Activated T-cell treated with anti-CD3 and anti-CD28 coated beads, Interleukin-2, amount 50 U/mL, for 24 hours (primary cell): ENCODE measurements around the gene GLI3.

Source experiments
- DNase-seq: peaks from one replicate; pipeline ENCODE4 v3.0.0-alpha.2; 2020
- H3K27ac Mint-ChIP-seq: 2 replicates; pipeline ENCODE4 v1.8.0; 2020; ENCODE audit warnings: mild to moderate bottlenecking, mixed read lengths
- H3K27me3 Mint-ChIP-seq: 2 replicates; pipeline ENCODE4 v1.8.0; 2020; ENCODE audit warnings: mixed read lengths
- H3K36me3 Mint-ChIP-seq: 2 replicates; pipeline ENCODE4 v1.8.0; 2020; ENCODE audit warnings: low read depth, mixed read lengths
- H3K4me1 Mint-ChIP-seq: 2 replicates; pipeline ENCODE4 v1.8.0; 2020; ENCODE audit warnings: low read depth, mixed read lengths
- H3K4me3 Mint-ChIP-seq: 2 replicates; pipeline ENCODE4 v1.8.0; 2020; ENCODE audit warnings: mild to moderate bottlenecking, moderate library complexity, mixed read lengths
- H3K9me3 Mint-ChIP-seq: 2 replicates; pipeline ENCODE4 v1.8.0; 2020; ENCODE audit warnings: mixed read lengths

The GLI3 gene

DNA sequence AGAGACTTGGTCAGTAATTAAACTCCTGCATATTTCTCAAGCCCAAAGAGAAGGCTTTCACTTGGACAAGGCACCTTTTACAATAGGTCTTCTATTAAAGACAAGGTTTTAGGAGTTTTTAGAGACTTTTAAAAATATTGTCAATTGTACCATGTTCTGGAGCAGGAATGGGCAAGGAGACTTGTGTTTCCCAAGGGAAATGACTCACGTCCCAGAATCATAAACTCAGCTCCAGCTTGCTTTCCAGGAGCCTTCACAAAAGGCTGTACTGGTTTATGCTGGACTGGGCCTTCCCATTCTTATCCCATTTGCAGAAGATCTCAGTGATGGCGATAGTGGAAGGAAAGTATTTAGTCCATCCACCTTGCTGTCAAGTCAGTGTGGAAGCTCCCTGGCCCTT, 7.8 kb upstream of the GLI3 start:
- DNase-seq: no peak
- Mint-ChIP-seq H3K36me3 (no peaks in the 10 kb centered on the region), H3K9me3 (no peaks in the 10 kb centered on the region), H3K27me3 (peaks cover 28% of the 10 kb centered on the region), H3K27ac (no peak overlapping the region), H3K4me3 (no peak overlapping the region), H3K4me1 (no peaks in the 10 kb centered on the region)

DNA sequence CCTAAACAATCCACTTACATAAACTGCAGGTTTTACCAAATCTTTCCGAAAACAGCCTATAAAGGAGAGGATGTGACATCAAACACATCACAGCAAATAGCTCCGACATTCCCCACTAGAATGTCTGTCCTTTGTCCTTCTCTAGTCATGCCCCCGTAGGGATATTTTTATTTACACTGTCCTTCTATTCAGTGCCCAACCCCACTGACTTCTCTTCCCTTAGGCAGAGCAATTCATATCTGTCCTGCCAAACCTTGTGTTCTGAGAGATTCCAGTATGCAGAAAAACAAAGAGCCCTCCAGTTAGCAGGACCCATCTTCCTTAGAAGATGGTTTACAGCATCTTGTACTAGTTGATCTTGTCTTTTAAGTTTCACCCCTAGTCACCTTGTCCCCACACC, 5.4 kb upstream of the GLI3 start:
- Mint-ChIP-seq H3K9me3 (no peaks in the 10 kb centered on the region), H3K4me1 (peaks cover 6% of the 10 kb centered on the region), H3K27ac (no peak overlapping the region), H3K36me3 (no peaks in the 10 kb centered on the region), H3K4me3 (no peak overlapping the region), H3K27me3 (peaks cover 50% of the 10 kb centered on the region)
- no peak for DNase-seq

DNA sequence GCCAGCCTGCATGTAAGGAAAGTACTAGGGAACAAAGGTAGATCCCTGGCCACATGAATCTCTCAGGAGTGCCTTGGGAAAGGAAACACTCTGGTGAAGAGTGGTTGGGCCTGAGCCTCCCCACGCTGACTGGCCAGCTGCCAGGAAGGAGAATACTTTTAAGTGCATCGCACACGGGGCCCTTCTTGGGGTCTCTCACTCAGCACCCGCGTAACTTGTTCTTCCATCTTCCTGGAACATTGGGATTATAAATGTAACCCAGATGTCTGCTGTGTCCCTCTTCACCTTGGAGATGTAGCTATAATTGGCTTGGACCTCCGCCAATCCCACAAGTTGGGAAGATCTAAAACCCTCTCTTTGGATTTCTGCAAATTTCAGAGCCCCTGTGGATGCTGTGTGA, 4.4 kb upstream of the GLI3 start:
- DNase-seq: no peak
- peaks cover 54% of the 10 kb centered on the region for H3K27me3 Mint-ChIP-seq
- H3K4me1 Mint-ChIP-seq: peaks cover 6% of the 10 kb centered on the region
- no peaks in the 10 kb centered on the region for H3K9me3 Mint-ChIP-seq
- H3K27ac Mint-ChIP-seq: no peak overlapping the region
- H3K4me3 Mint-ChIP-seq: no peak overlapping the region
- no peaks in the 10 kb centered on the region for H3K36me3 Mint-ChIP-seq

DNA sequence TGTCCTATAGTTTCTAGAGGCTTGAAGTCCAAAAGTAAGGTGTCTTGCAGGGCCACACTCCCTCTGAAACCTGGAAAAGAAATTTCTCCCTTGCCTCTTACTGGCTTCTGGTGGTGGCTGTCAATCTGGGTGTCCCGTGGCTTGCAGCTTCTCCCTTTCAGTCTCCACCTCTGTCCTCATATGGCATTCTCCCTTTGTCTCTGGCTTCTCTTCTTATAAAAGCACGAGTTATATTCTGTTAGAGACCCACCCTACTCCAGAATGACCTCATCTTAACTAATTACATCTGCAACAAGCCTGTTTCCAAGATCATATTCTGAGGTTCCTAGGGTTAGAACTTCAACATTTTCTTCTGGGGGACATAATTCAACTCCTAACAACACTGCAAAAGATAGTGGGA, 3.4 kb upstream of the GLI3 start:
- Mint-ChIP-seq H3K27ac (no peak overlapping the region), H3K4me3 (no peak overlapping the region), H3K4me1 (peaks cover 8% of the 10 kb centered on the region), H3K9me3 (no peaks in the 10 kb centered on the region), H3K36me3 (no peaks in the 10 kb centered on the region), H3K27me3 (peaks cover 64% of the 10 kb centered on the region)
- no peak for DNase-seq

DNA sequence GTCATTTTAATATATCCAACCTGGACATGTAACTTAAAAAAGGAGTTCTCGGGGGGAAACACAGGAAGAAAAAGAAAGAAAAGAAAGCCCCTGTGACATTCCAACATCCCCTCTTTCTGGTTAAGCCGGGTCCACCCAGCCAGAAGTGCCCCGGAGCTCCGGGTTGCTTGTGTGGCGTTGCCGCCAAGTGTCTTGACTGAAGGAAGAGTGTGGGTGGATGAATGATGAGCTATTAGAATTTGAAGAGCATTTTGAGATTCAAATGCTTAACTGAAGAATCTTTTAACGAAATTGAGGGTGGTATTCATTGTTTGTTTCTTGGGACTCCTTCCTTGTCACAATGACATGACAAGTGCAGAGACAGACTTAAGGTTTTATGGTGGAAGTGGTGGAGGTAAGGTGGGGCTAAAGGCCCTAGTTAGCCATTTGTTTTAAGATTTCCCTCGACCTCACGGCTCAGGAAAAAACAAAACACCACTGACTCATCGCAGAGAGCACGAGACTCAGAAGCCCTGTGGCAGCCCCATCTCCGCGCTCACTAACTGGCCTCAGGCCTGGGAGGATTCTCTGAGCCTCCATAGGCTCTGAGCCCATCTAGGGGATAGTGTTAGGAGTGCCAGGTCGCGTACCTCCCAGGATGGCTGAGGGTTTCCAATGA, 1.8 kb upstream of the GLI3 start:
- Mint-ChIP-seq H3K27me3 (peaks cover 77% of the 10 kb centered on the region), H3K9me3 (no peaks in the 10 kb centered on the region), H3K4me1 (peaks cover 8% of the 10 kb centered on the region), H3K4me3 (peak overlapping the region; percentile 69), H3K27ac (no peak overlapping the region), H3K36me3 (no peaks in the 10 kb centered on the region)
- no peak for DNase-seq

DNA sequence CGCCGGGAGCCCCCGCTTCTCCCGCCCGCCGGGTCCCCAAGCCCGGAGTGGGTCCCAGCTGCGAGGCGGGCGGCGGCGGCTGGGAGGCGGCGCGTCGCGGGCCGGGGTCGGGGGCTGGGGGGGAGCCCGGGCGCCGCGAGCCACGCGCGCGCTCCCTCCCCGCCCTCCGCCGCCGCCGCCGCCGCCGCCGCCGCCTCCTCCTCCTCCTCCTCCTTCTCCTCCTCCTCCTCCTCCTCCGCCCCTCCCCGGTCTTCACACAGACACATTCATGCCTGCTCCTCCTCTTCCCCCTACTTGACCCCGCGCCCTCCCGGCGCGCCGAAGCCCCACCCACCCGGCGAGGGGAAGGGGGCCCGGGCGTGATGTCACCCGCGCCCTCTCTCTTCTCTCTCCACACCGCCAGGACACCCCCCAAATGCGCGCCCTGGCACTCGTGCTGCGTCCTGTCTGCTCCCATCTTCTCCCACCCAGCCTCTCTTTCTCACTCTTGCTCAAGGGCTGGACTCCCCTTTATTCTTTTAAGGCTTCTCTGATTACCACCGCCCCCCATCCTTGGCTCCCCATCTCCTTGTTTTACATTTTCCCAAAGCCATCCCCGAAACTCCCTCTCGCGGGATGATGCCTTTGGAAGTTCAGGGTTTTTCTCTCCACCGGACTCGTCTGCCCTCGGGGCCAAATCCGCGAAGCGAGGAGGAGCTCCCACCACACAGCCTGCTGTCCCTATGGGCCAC, 967 bp upstream of the GLI3 start:
- H3K9me3 Mint-ChIP-seq: no peaks in the 10 kb centered on the region
- no peaks in the 10 kb centered on the region for H3K36me3 Mint-ChIP-seq
- peaks cover 8% of the 10 kb centered on the region for H3K4me1 Mint-ChIP-seq
- peak; percentile 30 for DNase-seq
- H3K27ac Mint-ChIP-seq: no peak overlapping the region
- H3K27me3 Mint-ChIP-seq: peaks cover 82% of the 10 kb centered on the region
- peak overlapping the region; percentile 76 for H3K4me3 Mint-ChIP-seq

DNA sequence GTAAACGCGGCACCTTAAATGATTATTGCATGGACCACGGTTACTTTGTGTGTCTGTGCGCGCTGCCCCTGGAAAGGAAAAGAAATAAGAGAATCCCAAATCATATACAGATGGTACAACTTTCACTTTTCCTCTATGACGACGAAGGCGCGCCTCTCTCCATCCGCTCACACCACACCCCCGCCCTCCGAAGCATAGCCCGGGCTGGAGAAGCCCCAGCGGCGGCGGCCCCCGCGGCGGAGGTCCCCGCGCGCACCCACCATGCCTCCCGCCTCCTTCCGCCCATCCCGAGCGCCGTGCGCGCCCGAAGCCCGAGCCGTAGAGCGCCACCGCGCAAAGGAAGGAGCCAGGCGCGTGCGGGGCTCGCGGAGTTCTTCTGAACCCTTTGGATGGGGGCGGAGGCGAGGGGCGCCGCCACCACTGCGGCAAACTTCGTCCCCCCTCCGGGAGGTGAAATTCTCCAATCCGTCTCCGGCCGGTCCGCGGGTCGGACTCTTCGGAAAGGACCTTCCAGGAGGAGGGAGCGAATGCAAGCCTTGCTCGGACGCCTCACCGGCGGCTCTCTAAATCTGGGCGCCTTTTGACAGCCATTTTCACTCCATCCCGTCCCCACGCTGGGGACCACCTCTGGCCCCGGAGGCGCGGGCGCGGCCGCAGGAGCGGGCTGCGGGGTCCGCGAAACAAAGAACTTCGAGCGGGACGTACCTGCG, 588 bp downstream of the GLI3 start:
- no peaks in the 10 kb centered on the region for H3K9me3 Mint-ChIP-seq
- no peak overlapping the region for H3K27ac Mint-ChIP-seq
- H3K27me3 Mint-ChIP-seq: peaks cover 80% of the 10 kb centered on the region
- peaks cover 8% of the 10 kb centered on the region for H3K4me1 Mint-ChIP-seq
- peak; percentile 34 for DNase-seq
- peak overlapping the region; percentile 60 for H3K4me3 Mint-ChIP-seq
- H3K36me3 Mint-ChIP-seq: no peaks in the 10 kb centered on the region

DNA sequence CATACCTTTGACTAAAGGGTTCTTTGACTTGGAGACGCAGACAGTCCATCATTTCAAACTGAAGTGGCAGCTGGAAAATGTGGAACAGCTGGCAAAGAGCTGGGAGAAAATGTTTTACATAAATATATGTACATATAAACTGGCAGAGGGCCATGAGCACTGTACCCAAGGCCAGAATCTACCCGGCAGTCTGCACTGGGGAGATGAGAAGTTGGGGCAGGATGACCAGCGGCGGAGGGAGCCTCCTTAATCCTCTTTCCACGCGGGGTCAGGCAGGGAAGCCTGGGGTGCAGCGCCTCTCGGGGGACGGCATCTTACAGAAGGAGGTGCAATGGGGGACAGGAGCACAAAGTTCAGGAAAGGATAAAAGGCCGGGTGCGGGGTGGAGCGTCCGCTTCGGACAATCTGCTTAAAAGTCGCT, 1.3 kb downstream of the GLI3 start:
- no peak for DNase-seq
- H3K36me3 Mint-ChIP-seq: no peaks in the 10 kb centered on the region
- H3K9me3 Mint-ChIP-seq: no peaks in the 10 kb centered on the region
- H3K27me3 Mint-ChIP-seq: peaks cover 78% of the 10 kb centered on the region
- H3K4me3 Mint-ChIP-seq: peak overlapping the region; percentile 60
- no peak overlapping the region for H3K27ac Mint-ChIP-seq
- peaks cover 8% of the 10 kb centered on the region for H3K4me1 Mint-ChIP-seq

DNA sequence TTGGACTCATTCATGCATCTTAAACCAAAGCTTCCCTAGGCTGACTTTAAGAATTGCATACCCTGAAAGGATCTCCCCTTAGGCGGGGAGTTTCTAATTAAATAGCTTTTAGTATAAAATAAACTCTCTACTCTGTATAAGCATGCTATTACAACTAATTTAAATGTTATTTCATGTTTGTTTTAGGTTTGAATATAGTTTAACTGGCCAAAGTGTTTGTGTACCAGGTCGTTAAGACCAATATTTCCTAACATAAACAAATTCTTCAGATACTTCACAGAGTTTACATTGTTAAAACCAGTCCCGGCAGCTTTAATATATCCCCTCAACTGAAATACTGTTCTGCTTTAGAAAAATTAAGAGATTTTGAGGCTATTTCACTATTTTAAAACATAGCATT, 2.3 kb downstream of the GLI3 start:
- no peaks in the 10 kb centered on the region for H3K36me3 Mint-ChIP-seq

DNA sequence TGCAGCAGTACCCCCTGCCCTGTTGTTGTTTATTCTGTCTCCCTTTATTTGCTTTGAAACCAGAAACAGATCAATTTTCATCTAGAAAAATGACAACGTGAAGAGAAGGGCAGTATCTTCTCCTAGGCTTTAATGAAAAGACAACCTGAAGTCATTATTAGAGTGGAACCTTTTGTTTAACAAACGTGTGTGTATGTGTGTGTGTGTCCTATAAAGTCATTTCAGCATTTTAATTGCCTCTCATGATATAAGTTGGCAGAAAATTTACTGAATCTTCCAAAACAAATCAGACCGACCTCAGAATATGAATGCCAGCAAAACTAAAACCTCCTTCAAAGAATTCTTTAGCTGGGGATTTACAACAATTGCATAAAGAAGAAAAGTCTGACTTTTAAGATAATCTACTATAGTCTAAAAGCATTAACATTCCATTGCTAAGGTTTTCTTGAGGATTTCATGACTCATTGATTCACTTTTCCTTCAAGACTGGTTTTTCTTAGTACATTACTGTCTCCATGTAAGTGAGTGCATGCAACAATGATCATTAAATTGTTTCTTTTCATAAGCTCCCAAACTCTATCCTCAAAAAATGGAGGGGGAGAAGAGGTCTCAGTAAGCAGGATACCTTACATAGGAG, 3.2 kb downstream of the GLI3 start:
- Mint-ChIP-seq H3K4me3 (no peak overlapping the region), H3K36me3 (no peaks in the 10 kb centered on the region), H3K27me3 (peaks cover 80% of the 10 kb centered on the region), H3K27ac (no peak overlapping the region), H3K9me3 (no peaks in the 10 kb centered on the region), H3K4me1 (peaks cover 8% of the 10 kb centered on the region)
- DNase-seq: no peak

More for the DNA sequence above, 2.3 kb downstream of the GLI3 start:
- no peak for DNase-seq
- H3K9me3 Mint-ChIP-seq: no peaks in the 10 kb centered on the region
- no peak overlapping the region for H3K4me3 Mint-ChIP-seq
- peaks cover 80% of the 10 kb centered on the region for H3K27me3 Mint-ChIP-seq
- peaks cover 8% of the 10 kb centered on the region for H3K4me1 Mint-ChIP-seq
- no peak overlapping the region for H3K27ac Mint-ChIP-seq

DNA sequence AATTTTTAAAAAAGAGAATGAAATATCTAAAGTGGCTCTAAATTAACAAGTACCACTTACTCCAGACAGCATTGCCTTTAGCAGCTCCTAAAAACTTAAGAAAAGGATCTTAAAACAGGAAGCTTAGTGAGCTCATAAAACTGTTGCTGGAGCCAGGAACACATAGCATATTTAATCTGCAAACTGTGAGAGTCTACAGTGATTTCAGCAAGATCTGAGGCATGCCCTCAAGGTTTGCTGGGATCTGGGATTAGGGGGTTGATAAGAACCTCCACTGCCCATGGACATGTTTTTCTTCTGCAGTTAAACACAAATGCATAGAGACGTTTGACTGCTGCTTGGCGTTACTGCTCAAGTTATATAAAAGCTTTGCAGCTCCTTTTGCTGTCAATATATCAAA, 3.8 kb downstream of the GLI3 start:
- Mint-ChIP-seq H3K27ac (no peak overlapping the region), H3K27me3 (peaks cover 80% of the 10 kb centered on the region), H3K36me3 (no peaks in the 10 kb centered on the region), H3K9me3 (no peaks in the 10 kb centered on the region), H3K4me3 (no peak overlapping the region), H3K4me1 (peaks cover 6% of the 10 kb centered on the region)
- DNase-seq: no peak

DNA sequence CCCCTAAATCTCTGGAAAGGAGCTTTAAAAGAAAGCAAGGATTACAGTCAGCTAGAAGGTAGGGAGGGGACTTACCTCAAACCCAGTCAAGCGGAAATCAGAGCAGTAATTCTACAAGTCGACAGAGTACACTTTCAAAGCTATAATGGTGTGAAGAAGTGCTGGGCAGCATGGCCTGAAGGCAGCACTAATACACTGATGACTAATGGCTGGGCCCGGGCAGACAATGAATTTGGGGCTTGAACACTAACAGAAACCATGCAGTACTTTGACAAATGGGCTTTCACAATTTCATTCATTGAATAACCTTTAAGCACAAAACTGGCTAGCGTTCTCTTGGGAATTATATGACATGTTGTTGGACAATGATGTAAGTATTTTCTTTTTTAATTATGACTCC, 4.7 kb downstream of the GLI3 start:
- no peak for DNase-seq
- Mint-ChIP-seq H3K27ac (no peak overlapping the region), H3K4me3 (no peak overlapping the region), H3K36me3 (no peaks in the 10 kb centered on the region), H3K9me3 (no peaks in the 10 kb centered on the region), H3K27me3 (peaks cover 82% of the 10 kb centered on the region), H3K4me1 (peaks cover 11% of the 10 kb centered on the region)

DNA sequence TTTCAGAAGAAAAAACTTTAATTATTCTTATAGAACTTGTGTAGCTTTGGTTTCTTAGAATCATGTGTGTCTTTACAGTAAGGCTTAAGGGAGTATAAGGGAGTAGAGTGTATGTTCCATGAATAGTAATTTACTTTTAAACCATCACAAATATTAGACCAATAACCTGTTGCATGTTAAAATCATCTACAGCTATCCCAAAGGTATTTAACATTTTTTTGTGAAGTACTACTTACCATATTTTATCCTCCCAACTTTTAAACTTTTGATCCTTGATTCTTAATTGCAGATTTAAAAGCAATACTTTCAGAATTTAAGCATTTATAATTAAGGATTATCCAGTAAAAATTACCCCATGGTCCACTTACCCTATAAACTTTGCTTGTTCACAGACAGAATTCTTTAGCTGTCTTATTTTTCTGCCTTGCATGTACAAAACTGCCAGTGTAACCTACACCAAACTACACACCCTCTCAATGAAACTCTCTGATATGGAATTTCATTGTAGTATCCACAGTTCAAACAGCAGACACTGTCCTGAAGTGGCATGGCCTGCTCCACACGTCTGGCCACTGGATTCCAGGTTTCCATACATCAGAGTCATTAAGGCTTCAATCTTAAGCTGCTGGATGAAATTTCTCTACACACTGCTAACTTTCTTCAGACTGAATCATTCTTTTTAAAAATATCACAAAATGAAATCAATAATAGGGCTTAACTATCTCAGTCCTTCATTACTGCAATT, 5.8 kb downstream of the GLI3 start:
- Mint-ChIP-seq H3K27ac (no peak overlapping the region), H3K9me3 (no peaks in the 10 kb centered on the region), H3K4me3 (no peak overlapping the region), H3K4me1 (peaks cover 11% of the 10 kb centered on the region), H3K27me3 (peaks cover 86% of the 10 kb centered on the region), H3K36me3 (no peaks in the 10 kb centered on the region)
- DNase-seq: no peak

DNA sequence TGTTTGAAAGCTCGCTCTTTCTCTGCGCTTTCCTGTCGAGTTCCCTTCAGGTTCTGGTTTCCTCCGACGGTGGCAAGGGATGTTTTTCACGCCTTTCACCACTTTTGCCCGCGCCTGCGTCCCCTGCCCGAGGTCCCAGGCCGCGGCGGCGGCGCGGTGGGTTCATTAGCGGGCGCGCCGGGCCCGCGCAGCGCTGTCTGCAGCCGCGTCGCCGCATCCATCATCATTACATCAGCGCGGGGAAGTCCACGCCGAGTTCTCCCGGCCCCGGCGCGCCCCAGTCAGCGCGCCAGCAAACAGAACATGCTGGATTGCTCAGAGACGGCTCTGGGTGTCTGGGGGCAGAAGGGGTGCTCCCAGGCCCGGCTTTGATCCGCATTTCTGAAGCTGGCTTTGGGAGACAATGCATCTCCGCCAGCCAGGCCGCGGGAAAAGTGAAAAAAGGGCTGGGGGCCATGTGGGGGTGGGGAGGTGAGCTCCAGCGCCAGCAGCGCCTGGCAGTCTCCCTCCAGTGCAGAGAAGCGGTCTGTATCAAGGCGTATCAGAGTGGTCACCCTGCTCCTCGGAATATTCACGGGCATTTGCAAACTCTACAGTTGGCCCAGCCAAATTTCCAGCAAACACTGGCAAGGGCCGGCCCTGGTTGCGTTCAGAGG, 8.9 kb downstream of the GLI3 start:
- Mint-ChIP-seq H3K4me1 (peaks cover 9% of the 10 kb centered on the region), H3K9me3 (no peaks in the 10 kb centered on the region), H3K4me3 (peak overlapping the region; percentile 51), H3K36me3 (no peaks in the 10 kb centered on the region), H3K27ac (no peak overlapping the region), H3K27me3 (peaks cover 76% of the 10 kb centered on the region)
- peak; percentile 30 for DNase-seq
